ENCODE measurements around the gene FBXO2. TPM values are rescaled to one million over a fixed set of nuclear protein-coding genes. Genes with fewer than 3 reads are reported as not detected.

The FBXO2 gene
- total and polyA plus RNA-seq, 9 of the 15 experiments (the other 6 are each of a cell fraction or from before 2014, with no cell fraction given) = 0.04 to 1.9 (median 0.27) TPM

DNA sequence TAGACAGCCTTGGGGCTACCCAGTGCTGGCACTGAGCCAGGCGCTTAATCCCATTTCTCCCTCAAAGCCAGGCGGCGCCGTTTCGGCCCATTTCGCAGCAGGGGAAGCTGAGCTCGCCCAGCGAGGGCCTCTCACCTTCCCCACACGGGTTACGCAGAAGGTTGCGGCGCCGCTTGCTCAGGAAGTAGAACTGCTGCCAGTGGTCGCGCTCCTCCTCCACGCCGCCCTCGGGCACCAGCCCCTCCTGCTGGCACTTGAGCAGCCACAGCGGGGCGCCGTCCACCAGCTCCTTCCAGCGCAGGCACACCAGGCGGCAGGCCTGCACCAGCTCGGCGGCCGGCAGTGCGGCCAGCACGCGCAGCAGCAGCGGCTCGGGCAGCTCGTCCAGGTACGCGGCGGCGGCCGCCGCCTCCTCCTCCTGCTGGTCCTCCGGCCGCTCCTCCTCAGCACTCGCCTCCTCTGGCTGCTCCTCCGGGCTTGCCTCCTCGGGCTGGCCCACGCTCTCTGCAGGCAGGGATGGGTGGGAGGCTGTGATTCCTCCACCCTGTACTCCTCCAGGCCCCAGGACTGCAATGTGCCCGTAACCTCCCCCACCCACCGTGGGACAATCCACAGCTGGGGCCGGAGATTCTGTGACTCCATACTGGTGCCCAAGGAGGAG lies 3.8 kb downstream of the FBXO2 start (continued):
- TF ChIP-seq, protein P1, sequence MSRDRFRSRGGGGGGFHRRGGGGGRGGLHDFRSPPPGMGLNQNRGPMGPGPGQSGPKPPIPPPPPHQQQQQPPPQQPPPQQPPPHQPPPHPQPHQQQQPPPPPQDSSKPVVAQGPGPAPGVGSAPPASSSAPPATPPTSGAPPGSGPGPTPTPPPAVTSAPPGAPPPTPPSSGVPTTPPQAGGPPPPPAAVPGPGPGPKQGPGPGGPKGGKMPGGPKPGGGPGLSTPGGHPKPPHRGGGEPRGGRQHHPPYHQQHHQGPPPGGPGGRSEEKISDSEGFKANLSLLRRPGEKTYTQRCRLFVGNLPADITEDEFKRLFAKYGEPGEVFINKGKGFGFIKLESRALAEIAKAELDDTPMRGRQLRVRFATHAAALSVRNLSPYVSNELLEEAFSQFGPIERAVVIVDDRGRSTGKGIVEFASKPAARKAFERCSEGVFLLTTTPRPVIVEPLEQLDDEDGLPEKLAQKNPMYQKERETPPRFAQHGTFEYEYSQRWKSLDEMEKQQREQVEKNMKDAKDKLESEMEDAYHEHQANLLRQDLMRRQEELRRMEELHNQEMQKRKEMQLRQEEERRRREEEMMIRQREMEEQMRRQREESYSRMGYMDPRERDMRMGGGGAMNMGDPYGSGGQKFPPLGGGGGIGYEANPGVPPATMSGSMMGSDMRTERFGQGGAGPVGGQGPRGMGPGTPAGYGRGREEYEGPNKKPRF (IDR thresholded peaks at IDR 0.05; ENCODE audit: low read depth, low read length) = no peak
- TF ChIP-seq SMARCC2 (IDR thresholded peaks at IDR 0.05; ENCODE audit: low read depth) (no peak), SMC3 (conservative IDR thresholded peaks at IDR 0.05; ENCODE audit: insufficient read depth, low read depth, low read length) (peak; percentile 95), KLF16 (IDR thresholded peaks at IDR 0.05) (0 out of 2 replicates have a peak, but pooled peaks have one; percentile 16), BCOR (IDR thresholded peaks at IDR 0.05) (peak; percentile 98), L3MBTL2 (IDR thresholded peaks at IDR 0.05) (peak; percentile 87), ZKSCAN8 (CRISPR knock-in tag; IDR thresholded peaks at IDR 0.05) (no peak), RBFOX2 (IDR thresholded peaks at IDR 0.05; ENCODE audit: low read depth, low read length) (peak; percentile 54), ZFP30 (CRISPR knock-in tag; IDR thresholded peaks at IDR 0.05; ENCODE audit: borderline replicate concordance) (no peak)
- TF ChIP-seq, protein P2, sequence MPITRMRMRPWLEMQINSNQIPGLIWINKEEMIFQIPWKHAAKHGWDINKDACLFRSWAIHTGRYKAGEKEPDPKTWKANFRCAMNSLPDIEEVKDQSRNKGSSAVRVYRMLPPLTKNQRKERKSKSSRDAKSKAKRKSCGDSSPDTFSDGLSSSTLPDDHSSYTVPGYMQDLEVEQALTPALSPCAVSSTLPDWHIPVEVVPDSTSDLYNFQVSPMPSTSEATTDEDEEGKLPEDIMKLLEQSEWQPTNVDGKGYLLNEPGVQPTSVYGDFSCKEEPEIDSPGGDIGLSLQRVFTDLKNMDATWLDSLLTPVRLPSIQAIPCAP (CRISPR knock-in tag; IDR thresholded peaks at IDR 0.05; ENCODE audit: borderline replicate concordance) = no peak
- TF ChIP-seq, protein P3, sequence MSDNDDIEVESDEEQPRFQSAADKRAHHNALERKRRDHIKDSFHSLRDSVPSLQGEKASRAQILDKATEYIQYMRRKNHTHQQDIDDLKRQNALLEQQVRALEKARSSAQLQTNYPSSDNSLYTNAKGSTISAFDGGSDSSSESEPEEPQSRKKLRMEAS (CRISPR knock-in tag; IDR thresholded peaks at IDR 0.05) = peak; percentile 86
- TF ChIP-seq, protein P4, sequence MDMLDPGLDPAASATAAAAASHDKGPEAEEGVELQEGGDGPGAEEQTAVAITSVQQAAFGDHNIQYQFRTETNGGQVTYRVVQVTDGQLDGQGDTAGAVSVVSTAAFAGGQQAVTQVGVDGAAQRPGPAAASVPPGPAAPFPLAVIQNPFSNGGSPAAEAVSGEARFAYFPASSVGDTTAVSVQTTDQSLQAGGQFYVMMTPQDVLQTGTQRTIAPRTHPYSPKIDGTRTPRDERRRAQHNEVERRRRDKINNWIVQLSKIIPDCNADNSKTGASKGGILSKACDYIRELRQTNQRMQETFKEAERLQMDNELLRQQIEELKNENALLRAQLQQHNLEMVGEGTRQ (CRISPR knock-in tag; IDR thresholded peaks at IDR 0.05) = no peak

Data from K562 (cell line).